Measurements from ENCODE around the gene UBL3.

Gene UBL3

GRCh38 chr13:29877456-29878078, 27.1 kb upstream of the UBL3 start:
- TF ChIP-seq CTCF (IDR thresholded peaks at IDR 0.05) = no peak

- TF ChIP-seq CTCF (IDR thresholded peaks at IDR 0.05) = no peak
Observed at GRCh38 chr13:29875646-29876045, 25.2 kb upstream of the UBL3 start.

GRCh38 chr13:29868581-29868980, 18.2 kb upstream of the UBL3 start:
- TF ChIP-seq CTCF (IDR thresholded peaks at IDR 0.05) = no peak

GRCh38 chr13:29865934-29866333, 15.5 kb upstream of the UBL3 start:
- no peak for TF ChIP-seq CTCF (IDR thresholded peaks at IDR 0.05)

DNA sequence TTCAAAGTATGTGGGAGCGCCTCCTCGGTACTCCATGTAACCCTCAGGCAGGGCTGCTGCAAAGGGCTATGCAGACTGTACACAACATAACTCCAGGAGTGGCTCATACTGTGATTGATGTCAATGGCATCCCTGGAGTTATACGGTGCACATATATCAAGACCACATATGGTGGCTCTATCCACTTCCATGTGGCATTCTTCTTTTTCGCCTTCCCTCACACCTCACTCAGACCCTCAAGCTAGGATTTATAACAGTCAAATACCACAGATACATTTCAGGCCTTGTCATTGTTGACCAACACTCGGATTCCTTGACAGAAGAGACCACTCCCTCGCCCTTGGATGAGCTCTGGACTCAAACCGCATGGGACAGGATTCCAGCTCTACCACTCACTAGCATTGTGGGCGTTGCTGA, 11.3 kb upstream of the UBL3 start:
- no peak for TF ChIP-seq CTCF (IDR thresholded peaks at IDR 0.05)

DNA sequence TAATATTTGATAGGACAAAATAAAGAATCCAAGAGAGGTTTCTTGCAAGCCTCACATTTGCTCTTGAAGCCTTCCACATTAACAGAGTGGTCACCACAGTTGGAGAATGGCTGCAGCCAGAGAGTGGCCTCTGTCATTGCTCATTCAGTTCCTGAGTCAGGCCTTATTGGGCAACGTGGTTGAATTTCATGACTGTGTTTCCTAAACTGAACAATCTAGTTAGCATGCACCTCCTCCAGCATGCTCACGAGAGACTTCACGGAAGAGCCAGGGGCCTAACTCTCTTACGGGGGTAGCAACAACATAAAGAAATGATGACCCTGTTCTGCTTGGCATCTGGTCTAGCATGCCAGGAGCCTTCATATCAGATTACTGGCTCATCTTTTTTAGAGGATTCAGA, 9.6 kb upstream of the UBL3 start:
- no peak for TF ChIP-seq CTCF (IDR thresholded peaks at IDR 0.05)

DNA sequence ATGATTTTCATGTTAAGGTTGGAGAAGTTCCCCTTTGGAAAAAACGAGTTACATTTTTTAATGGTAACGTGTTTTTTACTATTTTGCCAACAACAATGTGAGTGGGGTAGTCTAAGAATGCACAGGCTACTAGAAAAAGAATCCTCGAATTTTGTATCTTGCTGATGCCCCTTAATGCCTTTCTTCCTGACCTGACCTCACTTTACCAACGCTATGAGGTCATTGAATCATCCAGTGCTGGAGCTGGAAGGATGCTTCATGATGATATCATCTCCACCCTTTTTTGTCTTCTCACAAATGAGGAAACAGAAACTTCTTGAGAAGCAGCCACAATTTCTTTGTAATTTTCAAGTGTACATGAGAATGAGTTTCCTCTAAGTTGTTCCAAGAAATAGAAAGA, 8.2 kb upstream of the UBL3 start:
- TF ChIP-seq CTCF (IDR thresholded peaks at IDR 0.05) = no peak

- TF ChIP-seq CTCF (IDR thresholded peaks at IDR 0.05) = no peak
Observed at GRCh38 chr13:29858231-29858630, 7.8 kb upstream of the UBL3 start.

Data from LNCAP (cell line).